Ovary (tissue), 3 donors: ENCODE results near the gene FAM13C.

ENCODE experiments used
- CTCF ChIP-seq, 3 donors: fragments of 450-650 bp in 2 of 3; fragments of 200-600 bp in 1 of 3; IDR thresholded peaks; one replicate each; pipeline versions ENCODE4 v1.5.1 to v1.8.0; 2016 to 2022; ENCODE audit warnings: antibody characterized with exemption in 3 of 3, mild to moderate bottlenecking in 1 of 3
- EP300 ChIP-seq: sonication (generic); formaldehyde crosslinking; IDR thresholded peaks from one replicate; pipeline ENCODE4 v1.6.1; 2017; ENCODE audit warnings: antibody characterized with exemption
- POLR2A ChIP-seq: fragments of 450-650 bp; IDR thresholded peaks from one replicate; pipeline ENCODE4 v1.6.1; 2017; ENCODE audit warnings: antibody characterized with exemption, mild to moderate bottlenecking, moderate library complexity
- donor health status: DM: no; HTN: no; CAD: no.

DNA sequence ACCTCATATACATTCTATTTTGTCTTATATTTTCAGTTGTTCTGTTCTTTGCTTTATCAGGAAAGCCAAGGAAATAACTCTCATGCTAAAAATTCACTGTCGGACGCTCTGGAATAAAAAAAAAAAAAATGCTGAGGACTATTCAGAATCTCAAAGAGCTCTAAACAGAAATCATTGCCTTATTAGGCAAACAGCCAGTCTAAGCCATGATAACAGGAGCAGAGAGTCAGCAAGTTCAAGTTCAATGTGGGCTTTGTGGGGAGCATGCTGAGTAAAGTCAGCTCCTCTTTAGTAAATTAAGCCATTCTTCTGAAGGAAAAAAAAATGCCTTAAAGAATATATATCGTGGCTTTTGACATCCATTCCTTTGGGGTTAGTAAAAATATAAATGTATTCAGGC lies 13.6 kb upstream of the FAM13C start:
- no peak for TF ChIP-seq CTCF (IDR thresholded peaks at IDR 0.05)
- no peak for TF ChIP-seq POLR2A
- TF ChIP-seq EP300, result no peak
